DMS153 treated with DMSO at 0.1 percent for 48 hours (cell line): Measurements from ENCODE around the gene ENTHD1.

Source experiments
- DNase-seq: peaks from one replicate; lab custom pipeline; 2025; ENCODE audit not compliant: unreplicated experiment; lab: John Stamatoyannopoulos, UW

Gene ENTHD1

GRCh38 chr22:39800790-39801520 lies 92.6 kb downstream of the ENTHD1 start:
- peak; percentile 92 for DNase-seq

- DNase-seq, result no peak
These were observed 95.9 kb downstream of the ENTHD1 start for GRCh38 chr22:39797528-39798147.

GRCh38 chr22:39789788-39790187 lies 103.8 kb downstream of the ENTHD1 start:
- no peak for DNase-seq

- no peak for DNase-seq
These were observed 108.3 kb downstream of the ENTHD1 start for GRCh38 chr22:39785232-39785631.

- peak; percentile 42 for DNase-seq
These were observed 115.7 kb downstream of the ENTHD1 start for GRCh38 chr22:39777716-39778454.

- DNase-seq, result peak; percentile 24
These were observed 117.1 kb downstream of the ENTHD1 start for GRCh38 chr22:39776295-39777009.

- no peak for DNase-seq
These were observed 119.5 kb downstream of the ENTHD1 start for GRCh38 chr22:39773976-39774539.

- no peak for DNase-seq
These were observed 120.1 kb downstream of the ENTHD1 start for GRCh38 chr22:39773503-39773902.

- DNase-seq, result no peak
These were observed 122.1 kb downstream of the ENTHD1 start for GRCh38 chr22:39771486-39771885.

- no peak for DNase-seq
These were observed 127.9 kb downstream of the ENTHD1 start for GRCh38 chr22:39765661-39766060.

- DNase-seq, result no peak
These were observed 128.5 kb downstream of the ENTHD1 start for GRCh38 chr22:39765046-39765445.

GRCh38 chr22:39763276-39763675 lies 130.3 kb downstream of the ENTHD1 start:
- DNase-seq, result no peak

- DNase-seq, result no peak
These were observed 142.8 kb downstream of the ENTHD1 start for GRCh38 chr22:39750759-39751158.

GRCh38 chr22:39748877-39749276 lies 144.7 kb downstream of the ENTHD1 start:
- DNase-seq, result peak; percentile 45

GRCh38 chr22:39746600-39747262 lies 146.8 kb downstream of the ENTHD1 start:
- DNase-seq, result no peak

GRCh38 chr22:39745789-39746188 lies 147.8 kb downstream of the ENTHD1 start:
- no peak for DNase-seq

- DNase-seq, result no peak
These were observed 149.2 kb downstream of the ENTHD1 start for GRCh38 chr22:39744353-39744752.

- DNase-seq, result no peak
These were observed 149.6 kb downstream of the ENTHD1 start for GRCh38 chr22:39743935-39744334.

GRCh38 chr22:39739338-39740027 lies 154.1 kb downstream of the ENTHD1 start:
- no peak for DNase-seq

GRCh38 chr22:39738746-39739145 lies 154.8 kb downstream of the ENTHD1 start:
- DNase-seq, result no peak
